ENCODE results near the gene GTF3C5.
"Not testable (repeated sequence)": the region's sequence is repeated elsewhere in the genome, so short reads cannot be mapped to it uniquely, and the experiment has no call there.

Gene GTF3C5

DNA sequence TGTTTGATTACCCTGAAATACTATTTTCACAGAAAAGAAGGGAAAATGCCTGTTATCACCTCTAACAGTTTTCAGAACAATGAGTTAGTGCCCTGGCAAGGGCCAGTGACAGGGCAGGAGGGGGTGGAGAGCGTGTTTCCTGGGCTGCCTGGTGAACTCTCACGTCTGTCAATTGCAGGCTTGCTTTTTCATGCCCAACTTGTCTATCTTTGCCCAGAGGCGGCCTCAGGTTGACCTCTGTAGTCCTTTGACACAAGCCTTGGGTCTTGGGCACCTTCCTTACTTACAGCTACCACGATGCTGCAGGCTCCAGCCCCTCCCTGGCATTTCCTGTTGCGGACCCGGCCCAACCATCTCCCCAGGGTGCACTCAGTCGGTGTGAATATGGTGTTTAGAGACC is 28.8 kb downstream of the GTF3C5 start (continued):
- TF ChIP-seq, protein P1, sequence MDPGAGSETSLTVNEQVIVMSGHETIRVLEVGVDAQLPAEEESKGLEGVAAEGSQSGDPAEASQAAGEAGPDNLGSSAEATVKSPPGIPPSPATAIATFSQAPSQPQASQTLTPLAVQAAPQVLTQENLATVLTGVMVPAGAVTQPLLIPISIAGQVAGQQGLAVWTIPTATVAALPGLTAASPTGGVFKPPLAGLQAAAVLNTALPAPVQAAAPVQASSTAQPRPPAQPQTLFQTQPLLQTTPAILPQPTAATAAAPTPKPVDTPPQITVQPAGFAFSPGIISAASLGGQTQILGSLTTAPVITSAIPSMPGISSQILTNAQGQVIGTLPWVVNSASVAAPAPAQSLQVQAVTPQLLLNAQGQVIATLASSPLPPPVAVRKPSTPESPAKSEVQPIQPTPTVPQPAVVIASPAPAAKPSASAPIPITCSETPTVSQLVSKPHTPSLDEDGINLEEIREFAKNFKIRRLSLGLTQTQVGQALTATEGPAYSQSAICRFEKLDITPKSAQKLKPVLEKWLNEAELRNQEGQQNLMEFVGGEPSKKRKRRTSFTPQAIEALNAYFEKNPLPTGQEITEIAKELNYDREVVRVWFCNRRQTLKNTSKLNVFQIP (CRISPR knock-in tag; IDR thresholded peaks at IDR 0.05; ENCODE audit: borderline replicate concordance, low read depth) = no peak
- TF ChIP-seq ZFP3 (CRISPR knock-in tag; IDR thresholded peaks at IDR 0.05) (no peak), BACH2 (CRISPR knock-in tag; IDR thresholded peaks at IDR 0.05; ENCODE audit: borderline replicate concordance) (no peak), ZNF565 (CRISPR knock-in tag; conservative IDR thresholded peaks at IDR 0.05; ENCODE audit: low read depth) (no peak), TOX (CRISPR knock-in tag; IDR thresholded peaks at IDR 0.05; ENCODE audit: borderline replicate concordance) (no peak), OSR1 (CRISPR knock-in tag; IDR thresholded peaks at IDR 0.05) (no peak), ZNF8 (CRISPR knock-in tag; IDR thresholded peaks at IDR 0.05) (no peak), ZC3H10 (CRISPR knock-in tag; IDR thresholded peaks at IDR 0.05) (no peak), GLIS3 (CRISPR knock-in tag; IDR thresholded peaks at IDR 0.05) (no peak)
- TF ChIP-seq, protein P2, sequence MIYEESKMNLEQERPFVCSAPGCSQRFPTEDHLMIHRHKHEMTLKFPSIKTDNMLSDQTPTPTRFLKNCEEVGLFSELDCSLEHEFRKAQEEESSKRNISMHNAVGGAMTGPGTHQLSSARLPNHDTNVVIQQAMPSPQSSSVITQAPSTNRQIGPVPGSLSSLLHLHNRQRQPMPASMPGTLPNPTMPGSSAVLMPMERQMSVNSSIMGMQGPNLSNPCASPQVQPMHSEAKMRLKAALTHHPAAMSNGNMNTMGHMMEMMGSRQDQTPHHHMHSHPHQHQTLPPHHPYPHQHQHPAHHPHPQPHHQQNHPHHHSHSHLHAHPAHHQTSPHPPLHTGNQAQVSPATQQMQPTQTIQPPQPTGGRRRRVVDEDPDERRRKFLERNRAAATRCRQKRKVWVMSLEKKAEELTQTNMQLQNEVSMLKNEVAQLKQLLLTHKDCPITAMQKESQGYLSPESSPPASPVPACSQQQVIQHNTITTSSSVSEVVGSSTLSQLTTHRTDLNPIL (CRISPR knock-in tag; IDR thresholded peaks at IDR 0.05; ENCODE audit: low read depth) = no peak

DNA sequence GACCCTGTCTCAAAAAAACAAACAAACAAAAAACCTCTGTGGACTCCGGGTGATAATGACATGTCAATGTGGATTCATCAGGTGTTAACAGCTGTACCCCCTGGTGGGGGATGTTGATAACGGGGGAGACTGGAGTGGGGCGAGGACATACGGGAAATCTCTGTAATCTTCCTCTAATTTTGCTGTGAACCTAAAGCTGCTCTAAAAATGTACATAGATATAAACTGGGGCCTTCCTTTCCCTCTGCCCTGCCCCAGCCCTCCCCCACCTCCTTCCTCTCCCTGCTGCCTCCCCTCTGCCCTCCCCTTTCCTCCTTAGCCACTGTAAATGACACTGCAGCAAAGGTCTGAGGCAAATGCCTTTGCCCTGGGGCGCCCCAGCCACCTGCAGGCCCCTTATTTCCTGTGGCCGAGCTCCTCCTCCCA is 29.6 kb downstream of the GTF3C5 start:
- TF ChIP-seq ZC3H10 (CRISPR knock-in tag; IDR thresholded peaks at IDR 0.05) (no peak), CSDC2 (CRISPR knock-in tag; IDR thresholded peaks at IDR 0.05) (no peak), ZFP3 (CRISPR knock-in tag; IDR thresholded peaks at IDR 0.05) (no peak), TSHZ2 (CRISPR knock-in tag; IDR thresholded peaks at IDR 0.05) (no peak), OSR1 (CRISPR knock-in tag; IDR thresholded peaks at IDR 0.05) (no peak), SNAI2 (CRISPR knock-in tag; IDR thresholded peaks at IDR 0.05) (no peak), ZNF565 (CRISPR knock-in tag; conservative IDR thresholded peaks at IDR 0.05; ENCODE audit: low read depth) (no peak), RARB (CRISPR knock-in tag; IDR thresholded peaks at IDR 0.05) (no peak), ARNTL (CRISPR knock-in tag; IDR thresholded peaks at IDR 0.05; ENCODE audit: borderline replicate concordance, low read depth) (no peak)
- TF ChIP-seq, protein P2 (CRISPR knock-in tag; IDR thresholded peaks at IDR 0.05; ENCODE audit: low read depth) = no peak
- TF ChIP-seq, protein P3, sequence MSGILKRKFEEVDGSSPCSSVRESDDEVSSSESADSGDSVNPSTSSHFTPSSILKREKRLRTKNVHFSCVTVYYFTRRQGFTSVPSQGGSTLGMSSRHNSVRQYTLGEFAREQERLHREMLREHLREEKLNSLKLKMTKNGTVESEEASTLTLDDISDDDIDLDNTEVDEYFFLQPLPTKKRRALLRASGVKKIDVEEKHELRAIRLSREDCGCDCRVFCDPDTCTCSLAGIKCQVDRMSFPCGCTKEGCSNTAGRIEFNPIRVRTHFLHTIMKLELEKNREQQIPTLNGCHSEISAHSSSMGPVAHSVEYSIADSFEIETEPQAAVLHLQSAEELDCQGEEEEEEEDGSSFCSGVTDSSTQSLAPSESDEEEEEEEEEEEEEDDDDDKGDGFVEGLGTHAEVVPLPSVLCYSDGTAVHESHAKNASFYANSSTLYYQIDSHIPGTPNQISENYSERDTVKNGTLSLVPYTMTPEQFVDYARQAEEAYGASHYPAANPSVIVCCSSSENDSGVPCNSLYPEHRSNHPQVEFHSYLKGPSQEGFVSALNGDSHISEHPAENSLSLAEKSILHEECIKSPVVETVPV (CRISPR knock-in tag; IDR thresholded peaks at IDR 0.05) = no peak
- TF ChIP-seq, protein P1 (CRISPR knock-in tag; IDR thresholded peaks at IDR 0.05; ENCODE audit: borderline replicate concordance, low read depth) = no peak
- peak; percentile 8; the same call in 2 of the 3 replicates for ATAC-seq

GRCh38 chr9:133061019-133061763 is 30.4 kb downstream of the GTF3C5 start:
- ATAC-seq = peak; percentile 34

GRCh38 chr9:133061764-133062145 is 31.0 kb downstream of the GTF3C5 start, which contains the start of gene CEL:
Gene CEL (plus strand): TSS chr9:133061981. CDS start chr9:133062003, 22 bp downstream.
- not testable (repeated sequence) for ATAC-seq

DNA sequence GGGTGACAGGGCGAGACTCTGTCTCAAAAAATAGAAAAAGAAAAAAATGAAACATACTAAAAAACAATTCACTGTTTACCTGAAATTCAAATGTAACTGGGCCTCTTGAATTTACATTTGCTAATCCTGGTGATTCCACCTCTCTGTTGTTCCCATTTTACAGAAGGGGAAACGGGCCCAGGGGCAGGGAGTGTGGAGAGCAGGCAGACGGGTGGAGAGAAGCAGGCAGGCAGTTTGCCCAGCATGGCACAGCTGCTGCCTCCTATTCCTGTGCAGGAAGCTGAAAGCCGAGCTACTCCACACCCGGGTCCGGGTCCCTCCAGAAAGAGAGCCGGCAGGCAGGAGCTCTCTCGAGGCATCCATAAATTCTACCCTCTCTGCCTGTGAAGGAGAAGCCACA is 31.8 kb downstream of the GTF3C5 start:
- not testable (repeated sequence) for ATAC-seq

Data from SK-N-SH treated with all-trans-retinoic acid at 6 μM for 48 hours (cell line).